Inferior parietal cortex (tissue), 1 donor: ENCODE data around the gene SLC5A8.

Experiments used
- DNase-seq: peaks from one replicate; pipeline ENCODE4 v3.0.0-alpha.2; 2016; ENCODE audit errors: extremely low spot score

SLC5A8 gene, protein sequence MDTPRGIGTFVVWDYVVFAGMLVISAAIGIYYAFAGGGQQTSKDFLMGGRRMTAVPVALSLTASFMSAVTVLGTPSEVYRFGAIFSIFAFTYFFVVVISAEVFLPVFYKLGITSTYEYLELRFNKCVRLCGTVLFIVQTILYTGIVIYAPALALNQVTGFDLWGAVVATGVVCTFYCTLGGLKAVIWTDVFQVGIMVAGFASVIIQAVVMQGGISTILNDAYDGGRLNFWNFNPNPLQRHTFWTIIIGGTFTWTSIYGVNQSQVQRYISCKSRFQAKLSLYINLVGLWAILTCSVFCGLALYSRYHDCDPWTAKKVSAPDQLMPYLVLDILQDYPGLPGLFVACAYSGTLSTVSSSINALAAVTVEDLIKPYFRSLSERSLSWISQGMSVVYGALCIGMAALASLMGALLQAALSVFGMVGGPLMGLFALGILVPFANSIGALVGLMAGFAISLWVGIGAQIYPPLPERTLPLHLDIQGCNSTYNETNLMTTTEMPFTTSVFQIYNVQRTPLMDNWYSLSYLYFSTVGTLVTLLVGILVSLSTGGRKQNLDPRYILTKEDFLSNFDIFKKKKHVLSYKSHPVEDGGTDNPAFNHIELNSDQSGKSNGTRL

GRCh38 chr12:101209319-101210302, at the start of gene SLC5A8:
TSS of gene SLC5A8 (minus strand) at chr12:101210238. CDS start at chr12:101209848, 390 bp downstream.
- DNase-seq = no peak

- no peak for DNase-seq
These were observed 47.3 kb upstream of the SLC5A8 start for GRCh38 chr12:101257357-101257756.

GRCh38 chr12:101256266-101256665, 46.2 kb upstream of the SLC5A8 start:
- no peak for DNase-seq

GRCh38 chr12:101243616-101244015, 33.6 kb upstream of the SLC5A8 start:
- DNase-seq = no peak

GRCh38 chr12:101243074-101243473, 33.0 kb upstream of the SLC5A8 start:
- DNase-seq = no peak

GRCh38 chr12:101238800-101239329, 28.8 kb upstream of the SLC5A8 start:
- DNase-seq = no peak

DNA sequence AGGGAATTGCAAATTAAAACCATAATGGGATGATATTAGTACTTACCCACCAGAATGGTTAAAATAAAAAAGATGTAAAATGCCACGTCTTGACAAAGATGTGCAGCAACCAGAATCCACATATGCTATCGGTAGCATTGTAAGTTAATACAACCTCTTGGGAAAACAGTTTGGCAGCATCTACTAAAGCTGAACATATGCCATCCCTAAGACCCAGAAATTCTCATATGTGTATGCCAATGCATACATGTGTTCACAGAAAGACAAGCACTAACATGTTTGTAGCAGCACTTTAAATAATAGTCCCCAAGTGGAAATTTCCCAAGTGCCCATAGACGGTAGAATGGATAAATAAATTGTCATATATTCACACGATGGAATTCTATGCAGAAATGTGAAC, 28.3 kb upstream of the SLC5A8 start:
- no peak for DNase-seq

- no peak for DNase-seq
These were observed 25.6 kb upstream of the SLC5A8 start for GRCh38 chr12:101235686-101236085.

GRCh38 chr12:101231636-101232035, 21.6 kb upstream of the SLC5A8 start:
- no peak for DNase-seq

DNA sequence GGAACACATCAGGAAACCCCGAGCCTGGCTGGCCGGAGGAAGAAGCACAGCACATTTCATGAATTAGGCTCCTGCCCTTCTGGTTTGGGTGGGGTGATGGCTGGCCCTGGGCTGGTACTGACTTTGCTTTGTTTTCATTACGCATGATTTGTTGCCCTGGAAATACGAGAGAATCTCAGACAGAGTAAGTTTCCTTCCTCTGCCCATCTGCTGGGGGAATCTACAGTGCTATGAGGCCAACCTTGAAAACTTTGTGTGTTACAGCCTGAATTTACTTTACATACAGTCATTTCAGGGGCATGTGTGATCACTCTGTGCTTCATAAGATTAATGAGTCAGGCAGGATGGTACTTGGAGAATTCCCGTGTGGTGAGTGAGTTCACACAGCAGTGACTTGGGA, 20.5 kb upstream of the SLC5A8 start:
- DNase-seq = no peak

DNA sequence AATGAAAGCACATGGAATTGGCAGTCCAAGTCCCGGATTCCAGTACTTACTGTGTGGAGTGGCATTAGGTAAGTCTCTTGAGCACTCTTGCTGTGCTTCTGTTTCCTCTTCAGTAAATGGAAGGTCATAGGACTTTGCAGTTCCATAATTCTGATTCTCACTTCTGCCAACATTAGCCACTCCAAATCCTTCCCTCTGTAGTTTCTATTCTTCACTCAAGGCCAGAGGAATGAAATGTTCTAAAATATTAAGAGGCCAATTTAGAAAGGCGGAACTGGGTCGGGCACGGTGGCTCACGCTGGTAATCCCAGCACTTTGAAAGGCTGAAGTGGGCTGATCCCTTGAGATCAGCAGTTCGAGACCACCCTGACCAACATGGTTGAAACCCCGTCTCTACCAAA, 19.8 kb upstream of the SLC5A8 start:
- no peak for DNase-seq

- no peak for DNase-seq
These were observed 11.3 kb upstream of the SLC5A8 start for GRCh38 chr12:101221301-101221700.

- DNase-seq = no peak
These were observed 6.8 kb upstream of the SLC5A8 start for GRCh38 chr12:101216810-101217209.

GRCh38 chr12:101207086-101207780, 2.8 kb downstream of the SLC5A8 start:
- no peak for DNase-seq

GRCh38 chr12:101204602-101205304, 5.3 kb downstream of the SLC5A8 start:
- DNase-seq = no peak

DNA sequence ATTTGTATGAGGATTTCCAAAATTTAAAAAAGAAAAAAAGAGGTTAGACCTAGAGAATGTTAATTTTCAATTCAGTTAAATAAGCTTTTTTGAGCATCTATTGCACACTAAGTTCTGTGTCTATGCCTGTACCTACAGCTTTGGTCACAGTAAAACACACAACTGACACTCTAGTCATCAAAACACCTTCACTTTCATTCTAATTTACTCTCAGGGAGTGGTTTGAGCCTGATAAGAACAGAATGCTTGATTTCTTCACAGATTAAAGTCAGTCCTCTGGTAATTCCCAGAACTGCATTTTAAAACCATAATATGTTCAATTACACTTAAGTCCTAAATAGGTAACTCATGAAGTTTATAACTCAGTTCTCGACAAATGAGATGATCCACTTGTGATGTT, 9.2 kb downstream of the SLC5A8 start:
- no peak for DNase-seq

DNA sequence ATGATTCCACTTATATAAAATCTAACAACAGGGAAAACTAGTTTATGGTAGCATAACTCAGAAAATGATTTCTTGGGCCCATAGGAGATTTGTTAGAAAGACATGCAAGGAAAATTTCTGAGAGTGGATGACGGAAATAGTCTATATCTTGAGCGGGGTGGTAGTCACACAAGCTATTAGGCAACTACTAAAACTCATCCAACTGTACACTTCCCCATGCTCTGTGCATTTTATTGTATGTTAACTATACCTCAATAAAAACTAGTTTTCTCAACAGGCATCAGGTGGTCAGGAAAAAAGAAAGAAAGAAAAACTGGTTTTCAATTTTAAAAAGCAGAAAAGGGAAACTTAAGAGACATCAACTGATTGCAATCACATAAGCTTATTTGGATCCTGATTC, 9.9 kb downstream of the SLC5A8 start:
- DNase-seq = no peak

DNA sequence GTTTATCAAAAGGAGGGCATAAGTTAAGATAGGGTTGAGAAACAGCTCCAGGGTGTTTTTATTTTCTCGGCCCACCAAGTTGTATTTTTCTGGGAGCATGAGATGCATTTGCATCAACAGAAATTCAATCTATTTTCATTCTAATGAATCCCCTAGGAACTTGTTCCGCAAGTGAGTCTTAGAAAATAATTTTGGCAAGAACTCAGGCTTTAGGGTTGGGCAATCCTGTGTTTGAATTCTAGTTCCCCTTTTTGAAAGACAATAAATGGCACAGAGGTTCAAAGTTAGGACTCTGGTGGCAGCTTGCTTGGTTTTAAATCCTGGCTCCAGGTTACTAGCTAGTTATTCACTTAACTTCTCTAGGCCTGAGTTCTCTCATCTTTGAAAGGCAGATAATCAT, 23.7 kb downstream of the SLC5A8 start:
- no peak for DNase-seq

- no peak for DNase-seq
These were observed 28.3 kb downstream of the SLC5A8 start for GRCh38 chr12:101181776-101182175.

- DNase-seq = no peak
These were observed 35.5 kb downstream of the SLC5A8 start for GRCh38 chr12:101174541-101174940.
